Measurements from ENCODE around the gene TOX2.

Gene TOX2

DNA sequence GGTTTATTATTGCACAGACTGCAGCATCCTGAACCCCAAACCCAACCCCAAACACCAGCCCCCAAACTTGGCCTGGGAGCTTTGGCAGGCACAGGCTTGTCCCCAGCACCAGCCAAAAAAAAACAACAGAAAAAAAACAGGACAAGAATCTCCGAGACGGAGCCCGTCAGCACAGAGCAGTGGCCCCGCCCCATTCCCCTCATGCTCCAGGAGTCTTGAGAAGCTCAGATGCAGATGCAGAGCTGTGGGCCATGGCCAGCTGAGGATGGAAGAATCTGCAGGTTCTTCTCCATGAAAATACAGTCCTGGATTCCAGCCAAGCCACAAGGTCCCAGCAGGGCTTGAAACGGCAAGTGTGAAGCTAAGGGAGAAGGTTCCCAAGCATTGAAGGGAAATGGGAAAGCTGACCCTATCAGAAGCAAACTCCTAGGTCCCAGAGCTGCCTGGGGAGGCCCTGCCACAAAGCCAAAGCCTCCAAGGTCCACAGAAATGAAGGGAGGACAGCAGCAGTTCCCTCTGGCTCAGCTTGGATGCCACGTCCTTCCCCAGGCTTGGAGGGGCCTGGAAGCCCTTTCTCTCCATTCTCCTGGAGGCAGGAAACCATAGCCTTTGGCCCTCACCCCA lies 197.2 kb downstream of the TOX2 start:
- DNase-seq: no peak

DNA sequence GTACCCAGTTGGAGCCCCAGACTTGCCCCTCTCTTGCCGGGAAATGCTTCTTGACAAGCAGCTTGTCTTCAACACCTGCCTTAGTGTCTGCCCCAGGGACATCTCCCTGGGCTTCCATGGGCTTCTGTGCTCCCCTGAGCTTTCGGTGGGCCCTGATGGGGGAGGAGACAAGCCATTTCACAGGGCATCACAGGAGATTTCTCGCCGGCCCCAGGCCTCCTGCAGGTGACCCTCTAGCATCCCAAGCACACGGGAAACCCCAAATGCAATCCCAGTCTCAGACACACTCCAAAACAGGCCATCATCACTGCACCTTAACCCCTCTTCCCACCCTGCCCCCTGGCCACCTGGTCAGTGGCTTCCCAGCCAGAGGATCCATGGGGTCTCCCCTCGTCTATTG lies 197.8 kb downstream of the TOX2 start:
- DNase-seq: no peak

- DNase-seq: no peak
These were observed 198.4 kb downstream of the TOX2 start for GRCh38 chr20:44112889-44113617.

GRCh38 chr20:44113618-44114376 lies 199.1 kb downstream of the TOX2 start:
- DNase-seq: no peak

- no peak for DNase-seq
These were observed 200.5 kb downstream of the TOX2 start for GRCh38 chr20:44115181-44115580.

GRCh38 chr20:44115762-44116644 lies 201.4 kb downstream of the TOX2 start:
- no peak for DNase-seq

DNA sequence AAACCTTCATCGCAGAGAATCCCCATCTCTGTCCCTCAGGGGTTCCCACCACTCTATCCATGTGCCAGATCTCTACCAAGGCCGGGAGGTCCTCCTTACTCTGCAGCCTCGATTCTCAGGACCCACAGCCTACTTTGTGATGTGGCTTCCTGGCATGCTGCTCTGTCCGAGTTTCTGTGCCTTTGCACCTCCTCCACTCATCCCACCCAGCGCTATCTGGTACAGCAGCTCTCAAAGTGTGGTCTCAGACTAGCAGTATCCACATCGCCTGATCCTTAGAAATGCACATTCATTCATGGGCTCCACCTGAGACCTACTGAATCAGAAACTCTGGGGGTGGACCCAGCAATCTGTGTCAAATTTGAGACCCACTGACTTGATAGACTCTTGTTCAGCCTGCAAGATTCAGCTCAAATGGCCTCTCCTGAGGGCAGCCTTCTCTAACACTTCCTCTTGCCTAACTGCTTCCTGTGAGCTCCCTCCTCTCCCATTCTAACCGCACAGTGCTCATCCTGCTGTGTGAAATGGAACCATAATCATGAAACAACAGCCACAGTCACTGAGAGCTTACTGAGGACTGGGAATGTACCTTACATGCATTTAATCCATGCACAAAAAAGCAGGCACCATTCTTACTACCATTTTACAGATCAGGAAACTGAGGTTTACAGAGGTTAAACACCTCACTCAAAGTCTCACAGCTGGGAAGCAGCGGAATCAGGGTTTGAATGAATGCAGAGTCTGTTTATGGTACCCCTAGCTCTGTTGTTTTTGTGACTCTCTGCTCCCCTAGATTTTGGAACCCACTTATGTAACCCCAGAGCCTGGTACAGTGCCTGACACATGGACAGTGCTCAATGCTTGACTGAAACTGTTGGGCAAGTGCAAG lies 202.9 kb downstream of the TOX2 start:
- no peak for DNase-seq

DNA sequence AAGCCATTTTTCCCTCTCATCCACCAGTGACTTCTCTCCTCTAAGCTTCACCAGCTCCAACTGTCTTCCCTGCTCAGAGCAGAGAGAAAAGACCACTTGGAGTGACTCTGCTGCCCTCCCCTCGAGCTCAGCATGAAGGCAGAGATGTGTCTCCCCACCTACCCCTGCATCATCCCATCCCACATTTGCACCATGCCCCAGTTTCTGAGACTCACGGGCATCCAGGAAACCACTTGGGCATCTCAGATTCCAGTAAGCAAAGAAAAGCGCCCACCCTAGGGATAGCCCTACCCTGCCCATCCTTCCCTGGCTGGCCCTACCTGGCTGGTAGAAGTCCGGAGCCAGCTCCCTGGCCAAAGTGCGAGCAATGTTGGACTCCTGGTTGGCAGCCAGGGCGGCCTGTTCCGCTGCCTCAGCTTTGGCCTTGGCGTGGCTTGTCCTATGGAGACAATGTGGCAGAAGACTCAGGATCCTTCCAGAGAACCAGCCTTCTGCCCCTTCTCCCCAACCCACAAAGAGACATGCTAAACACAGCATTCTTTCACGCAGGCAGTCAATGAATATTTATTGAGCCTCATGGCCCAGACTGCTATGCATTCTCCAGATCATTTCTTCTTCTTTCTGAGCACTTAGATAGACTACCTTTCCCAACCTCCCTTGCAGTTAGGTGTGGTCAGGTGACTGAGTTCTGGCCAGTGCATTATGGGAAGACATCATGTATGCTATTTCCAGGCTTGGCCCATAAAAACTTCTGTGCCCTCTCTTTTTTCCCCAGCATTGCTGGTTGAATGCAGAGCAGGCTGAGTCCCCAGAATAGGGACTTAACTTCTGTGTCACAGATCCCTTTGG lies 203.8 kb downstream of the TOX2 start:
- no peak for DNase-seq

Measured in activated CD4-positive, alpha-beta T cell treated with anti-CD3 and anti-CD28 coated beads, Interleukin-2, amount 50 U/mL, for 16 hours (primary cell).